NCI-H2081 treated with DMSO at 0.1 percent for 48 hours (cell line): ENCODE data around the gene EIF4B.
A peak's percentile ranks its signal among the peaks of the same experiment; 100 is the strongest.
"Not testable (repeated sequence)": the region's sequence is repeated elsewhere in the genome, so short reads cannot be mapped to it uniquely, and the experiment has no call there.

ENCODE experiments used
- DNase-seq: peaks from one replicate; lab custom pipeline; 2025; lab: John Stamatoyannopoulos, UW

EIF4B gene

GRCh38 chr12:53005986-53006809 is at the start of gene EIF4B:
TSS of gene EIF4B (plus strand) at chr12:53006456. CDS start at chr12:53006484, 28 bp downstream.
- DNase-seq = peak; percentile 97

- DNase-seq = no peak
These were observed 49.3 kb upstream of the EIF4B start for GRCh38 chr12:52956987-52957386.

- DNase-seq = no peak
These were observed 41.5 kb upstream of the EIF4B start for GRCh38 chr12:52964556-52965336.

GRCh38 chr12:52965337-52965731 is 40.9 kb upstream of the EIF4B start:
- no peak for DNase-seq

- no peak for DNase-seq
These were observed 37.0 kb upstream of the EIF4B start for GRCh38 chr12:52969166-52969795.

- DNase-seq = no peak
These were observed 36.3 kb upstream of the EIF4B start for GRCh38 chr12:52969828-52970569.

GRCh38 chr12:52971679-52972329 is 34.5 kb upstream of the EIF4B start:
- DNase-seq = no peak

GRCh38 chr12:52975204-52975603 is 31.1 kb upstream of the EIF4B start:
- DNase-seq = no peak

- DNase-seq = no peak
These were observed 30.3 kb upstream of the EIF4B start for GRCh38 chr12:52975820-52976573.

- no peak for DNase-seq
These were observed 29.6 kb upstream of the EIF4B start for GRCh38 chr12:52976574-52977071.

- DNase-seq = no peak
These were observed 29.1 kb upstream of the EIF4B start for GRCh38 chr12:52977170-52977569.

GRCh38 chr12:52980096-52980649 is 26.1 kb upstream of the EIF4B start:
- no peak for DNase-seq

GRCh38 chr12:52980650-52981423 is 25.4 kb upstream of the EIF4B start:
- peak; percentile 86 for DNase-seq

GRCh38 chr12:52984136-52984535 is 22.1 kb upstream of the EIF4B start:
- DNase-seq = no peak

GRCh38 chr12:52988898-52989297 is 17.4 kb upstream of the EIF4B start:
- no peak for DNase-seq

GRCh38 chr12:52990206-52990605 is 16.1 kb upstream of the EIF4B start:
- DNase-seq = no peak

- DNase-seq = not testable (repeated sequence)
These were observed 14.0 kb upstream of the EIF4B start for GRCh38 chr12:52992240-52992639.

GRCh38 chr12:52992699-52993557 is 13.3 kb upstream of the EIF4B start:
- no peak for DNase-seq

- DNase-seq = no peak
These were observed 12.7 kb upstream of the EIF4B start for GRCh38 chr12:52993558-52993869.
